PC-3 (cell line): ENCODE data around the gene HKDC1. TPM values are rescaled to one million over a fixed set of nuclear protein-coding genes. Genes with fewer than 3 reads are reported as not detected.

Experiments
- ATAC-seq: fragments of 200-7000 bp; cut with Tn5 transposase; 2 replicates; pipeline ENCODE4 v1.9.1; 2020; ENCODE audit warnings: mild to moderate bottlenecking, moderate library complexity
- BruUV-seq: library from RNA; stranded (reverse); fragments of 400-500 nt; replicated peaks from 2 replicates; lab custom pipeline; 2021; lab: Mats Ljungman, UMichigan
- CTCF ChIA-PET: fragments of 300-600 bp; sonication (Branson Sonifier 250); formaldehyde crosslinking; loops from one replicate; lab custom pipeline; 2022; ENCODE audit warnings: antibody characterized with exemption; lab: Charles Lee
- POLR2A ChIA-PET: fragments of 300-600 bp; sonication (Branson Sonifier 250); formaldehyde crosslinking; loops from one replicate; lab custom pipeline; 2022; ENCODE audit warnings: antibody characterized with exemption; ENCODE audit not compliant: unreplicated experiment; lab: Charles Lee
- DNase-seq: peaks from one replicate; pipeline ENCODE4 v3.0.0-alpha.2; 2015
- H2AFZ ChIP-seq: fragments of 300-600 bp; sonication (generic); 2 replicates; pipeline ENCODE4 v1.6.0; 2016; ENCODE audit warnings: antibody characterized with exemption, low read length
- H3F3A ChIP-seq: fragments of 300-600 bp; sonication (generic); one replicate; pipeline ENCODE4 v1.6.0; 2017; ENCODE audit warnings: antibody characterized with exemption, low read length, control low read depth, mild to moderate bottlenecking; ENCODE audit not compliant: unreplicated experiment
- H3K27ac ChIP-seq: fragments of 300-600 bp; sonication (generic); 2 replicates; pipeline ENCODE4 v1.5.1; 2016; ENCODE audit warnings: mild to moderate bottlenecking, low read length
- H3K27me3 ChIP-seq: fragments of 300-600 bp; sonication (generic); 2 replicates; pipeline ENCODE4 v1.6.1; 2016; ENCODE audit warnings: low read length, mixed read lengths
- H3K36me3 ChIP-seq: fragments of 300-600 bp; sonication (generic); 2 replicates; pipeline ENCODE4 v1.6.1; 2016; ENCODE audit warnings: low read depth, mixed run types, low read length, mixed read lengths
- H3K4me1 ChIP-seq: fragments of 300-600 bp; sonication (generic); 2 replicates; pipeline ENCODE4 v1.5.1; 2016; ENCODE audit warnings: low read length; ENCODE audit not compliant: insufficient read depth
- H3K4me2 ChIP-seq: fragments of 300-600 bp; sonication (generic); 2 replicates; pipeline ENCODE4 v1.6.0; 2016; ENCODE audit warnings: low read length
- H3K4me3 ChIP-seq: fragments of 300-600 bp; sonication (generic); 2 replicates; pipeline ENCODE4 v1.5.1; 2016; ENCODE audit warnings: mild to moderate bottlenecking, low read length, mixed read lengths
- H3K79me2 ChIP-seq: fragments of 300-600 bp; sonication (generic); 2 replicates; pipeline ENCODE4 v1.6.1; 2017; ENCODE audit warnings: low read length, mixed read lengths
- H3K9ac ChIP-seq: fragments of 300-600 bp; sonication (generic); 2 replicates; pipeline ENCODE4 v1.6.0; 2016; ENCODE audit warnings: mild to moderate bottlenecking, low read length
- H3K9me2 ChIP-seq: fragments of 300-600 bp; sonication (generic); replicated peaks from 2 replicates; pipeline ENCODE4 v1.6.1; 2016; ENCODE audit warnings: mixed run types, low read length, mixed read lengths
- H3K9me3 ChIP-seq: fragments of 300-600 bp; sonication (generic); 2 replicates; pipeline ENCODE4 v1.6.1; 2016; ENCODE audit warnings: low read length, mixed read lengths
- H4K20me1 ChIP-seq: fragments of 300-600 bp; sonication (generic); 2 replicates; pipeline ENCODE4 v1.6.1; 2016; ENCODE audit warnings: low read length, mixed read lengths
- EZH2 ChIP-seq: fragments of 300-600 bp; sonication (generic); IDR thresholded peaks from one replicate; pipeline ENCODE4 v1.6.1; 2017; ENCODE audit warnings: antibody characterized with exemption, mild to moderate bottlenecking, low read length; ENCODE audit not compliant: unreplicated experiment
- EZH2phosphoT487 ChIP-seq: fragments of 300-600 bp; sonication (generic); IDR thresholded peaks from 2 replicates; pipeline ENCODE4 v1.6.1; 2018; ENCODE audit warnings: mild to moderate bottlenecking, antibody characterized with exemption, low read length, borderline replicate concordance
- intact Hi-C: fragments of 100-400 bp; cut with micrococcal nuclease; formaldehyde crosslinking; loops from 2 replicates; pipeline ENCODE4 v1.9.0; 2023
- total RNA-seq: library from RNA; depleted of rRNA; stranded (reverse); fragments of >200 nt; gene quantifications from 2 replicates; pipeline ENCODE4 v1.2.3, GENCODE V29; 2014
- TF ChIP-seq, protein P1 (sequence below): fragments of 300-600 bp; sonication (generic); conservative IDR thresholded peaks from 2 replicates; pipeline ENCODE4 v1.5.1; 2017; ENCODE audit warnings: antibody characterized with exemption, low read depth, mild to moderate bottlenecking, low read length

HKDC1 gene
- total RNA-seq, 1 experiment from 2014 or later = 0.44 TPM

DNA sequence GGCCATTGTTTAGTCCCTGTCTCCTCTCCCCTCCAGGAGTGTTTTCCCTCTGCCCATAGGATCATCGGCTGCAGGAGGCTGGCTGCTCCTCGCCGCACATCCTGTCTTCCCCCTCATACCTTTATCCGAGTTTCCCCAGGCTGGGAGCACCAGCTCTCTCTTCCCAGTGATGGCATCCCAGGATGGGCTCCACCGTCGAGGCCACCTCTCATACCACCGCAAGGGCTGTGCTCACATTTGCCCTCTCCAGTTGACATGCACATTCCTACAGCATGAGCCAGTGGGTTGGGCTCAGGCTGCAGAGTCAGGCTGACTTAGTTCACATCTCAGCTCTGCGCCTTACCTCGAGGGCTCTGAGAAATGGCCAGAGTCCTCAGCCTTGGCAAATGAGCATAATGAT, 12.1 kb downstream of the HKDC1 start:
- ChIA-PET CTCF (interaction anchor here (0.5 to 1.6 kb wide), 5 partner anchors 15 to 218 kb away, joined by 3 to 5 read pairs (median 4); no protein-coding TSS in a partner anchor), POLR2A (no interaction called here)
- H3F3A ChIP-seq = no peaks in the 10 kb centered on the region
- no peaks in the 10 kb centered on the region for H3K36me3 ChIP-seq
- intact Hi-C loops = no loop called here
- H2AFZ ChIP-seq = peak overlapping the region; percentile 44
- no peaks in the 10 kb centered on the region for H3K9me2 ChIP-seq
- no peaks in the 10 kb centered on the region for H3K9me3 ChIP-seq
- DNase-seq = peak; percentile 98
- H3K27me3 ChIP-seq = no peaks in the 10 kb centered on the region
- peak; percentile 100 for ATAC-seq
- no peak overlapping the region for H3K4me3 ChIP-seq
- H3K27ac ChIP-seq = 0 out of 2 replicates have a peak overlapping the region, but pooled peaks have one; percentile 1
- TF ChIP-seq EZH2 (no peak), EZH2phosphoT487 (no peak)
- TF ChIP-seq, protein P1, sequence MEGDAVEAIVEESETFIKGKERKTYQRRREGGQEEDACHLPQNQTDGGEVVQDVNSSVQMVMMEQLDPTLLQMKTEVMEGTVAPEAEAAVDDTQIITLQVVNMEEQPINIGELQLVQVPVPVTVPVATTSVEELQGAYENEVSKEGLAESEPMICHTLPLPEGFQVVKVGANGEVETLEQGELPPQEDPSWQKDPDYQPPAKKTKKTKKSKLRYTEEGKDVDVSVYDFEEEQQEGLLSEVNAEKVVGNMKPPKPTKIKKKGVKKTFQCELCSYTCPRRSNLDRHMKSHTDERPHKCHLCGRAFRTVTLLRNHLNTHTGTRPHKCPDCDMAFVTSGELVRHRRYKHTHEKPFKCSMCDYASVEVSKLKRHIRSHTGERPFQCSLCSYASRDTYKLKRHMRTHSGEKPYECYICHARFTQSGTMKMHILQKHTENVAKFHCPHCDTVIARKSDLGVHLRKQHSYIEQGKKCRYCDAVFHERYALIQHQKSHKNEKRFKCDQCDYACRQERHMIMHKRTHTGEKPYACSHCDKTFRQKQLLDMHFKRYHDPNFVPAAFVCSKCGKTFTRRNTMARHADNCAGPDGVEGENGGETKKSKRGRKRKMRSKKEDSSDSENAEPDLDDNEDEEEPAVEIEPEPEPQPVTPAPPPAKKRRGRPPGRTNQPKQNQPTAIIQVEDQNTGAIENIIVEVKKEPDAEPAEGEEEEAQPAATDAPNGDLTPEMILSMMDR = no peak
- no TSS peak for BruUV-seq
- no peaks in the 10 kb centered on the region for H4K20me1 ChIP-seq
- no peak overlapping the region for H3K9ac ChIP-seq
- H3K79me2 ChIP-seq = no peaks in the 10 kb centered on the region
- peaks cover 20% of the 10 kb centered on the region for H3K4me1 ChIP-seq
- peak overlapping the region; percentile 21 for H3K4me2 ChIP-seq

DNA sequence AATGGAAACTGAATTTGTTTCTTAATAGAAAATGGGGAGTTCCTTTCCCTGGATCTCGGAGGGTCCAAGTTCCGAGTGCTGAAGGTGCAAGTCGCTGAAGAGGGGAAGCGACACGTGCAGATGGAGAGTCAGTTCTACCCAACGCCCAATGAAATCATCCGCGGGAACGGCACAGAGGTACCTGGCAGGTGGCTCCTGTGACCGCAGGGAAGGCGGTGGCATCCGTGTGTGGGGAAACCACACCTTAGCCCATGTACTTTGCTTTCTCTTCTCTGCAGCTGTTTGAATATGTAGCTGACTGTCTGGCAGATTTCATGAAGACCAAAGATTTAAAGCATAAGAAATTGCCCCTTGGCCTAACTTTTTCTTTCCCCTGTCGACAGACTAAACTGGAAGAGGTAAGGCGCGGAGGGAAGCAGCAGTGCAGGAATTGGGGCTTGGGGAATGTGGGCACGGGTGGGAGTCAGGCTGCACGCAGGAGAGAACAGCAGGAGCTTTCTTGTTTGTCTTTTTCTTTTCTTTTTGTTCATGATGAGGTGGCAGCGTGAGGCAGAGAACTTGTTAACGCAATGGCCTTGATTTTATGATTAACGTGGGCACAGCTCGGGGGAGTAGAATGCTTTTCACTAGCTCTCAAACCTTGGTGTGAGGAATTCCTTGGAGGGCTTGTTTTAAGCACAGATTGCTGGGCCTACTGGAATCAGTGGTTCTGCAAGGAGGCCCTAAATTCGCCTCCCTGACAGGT, 12.8 kb downstream of the HKDC1 start:
- H3K9ac ChIP-seq = no peak overlapping the region
- H3K4me2 ChIP-seq = peak overlapping the region; percentile 21
- no peak overlapping the region for H3K4me3 ChIP-seq
- no peaks in the 10 kb centered on the region for H3F3A ChIP-seq
- DNase-seq (no peak), ATAC-seq (no peak)
- peak overlapping the region; percentile 44 for H2AFZ ChIP-seq
- H3K27me3 ChIP-seq = no peaks in the 10 kb centered on the region
- H3K4me1 ChIP-seq = peaks cover 23% of the 10 kb centered on the region
- H3K79me2 ChIP-seq = no peaks in the 10 kb centered on the region
- BruUV-seq = TSS peak; percentile 78
- H3K36me3 ChIP-seq = no peaks in the 10 kb centered on the region
- intact Hi-C loops = no loop called here
- POLR2A ChIA-PET = no interaction called here
- CTCF ChIA-PET = interaction anchor here (1.5 to 1.6 kb wide), 2 partner anchors 16 to 160 kb away, joined by 5 read pairs; no protein-coding TSS in a partner anchor
- no peaks in the 10 kb centered on the region for H3K9me3 ChIP-seq
- no peaks in the 10 kb centered on the region for H3K9me2 ChIP-seq
- no peak for TF ChIP-seq EZH2phosphoT487
- TF ChIP-seq, protein P1 = no peak
- no peak for TF ChIP-seq EZH2
- no peaks in the 10 kb centered on the region for H4K20me1 ChIP-seq
- H3K27ac ChIP-seq = 0 out of 2 replicates have a peak overlapping the region, but pooled peaks have one; percentile 1

DNA sequence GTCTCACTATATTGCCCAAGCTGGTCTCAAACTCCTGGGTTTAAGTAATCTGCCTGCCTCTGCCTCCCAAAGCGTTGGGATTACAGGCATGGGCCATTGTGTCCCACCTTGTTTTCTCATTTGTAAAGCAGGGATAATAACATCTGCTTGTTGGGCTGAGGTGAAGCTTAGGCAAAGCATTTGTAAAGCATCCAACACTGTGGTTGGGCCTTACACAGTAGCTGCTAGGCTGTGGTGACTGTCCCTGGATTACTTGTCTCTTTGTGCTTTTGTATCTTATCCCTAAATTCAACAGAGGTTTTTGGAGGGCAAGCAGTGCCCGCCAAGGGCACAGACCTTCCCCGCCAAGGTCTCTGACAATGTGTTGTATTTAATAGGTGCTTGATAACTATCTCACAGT, 14.3 kb downstream of the HKDC1 start:
- CTCF ChIA-PET = no interaction called here
- Histone ChIP-seq H4K20me1 (no peaks in the 10 kb centered on the region), H3K79me2 (no peaks in the 10 kb centered on the region), H3K9ac (no peak overlapping the region), H3K27ac (no peak overlapping the region), H3K27me3 (no peaks in the 10 kb centered on the region), H3K9me3 (no peaks in the 10 kb centered on the region), H2AFZ (no peak overlapping the region), H3K36me3 (no peaks in the 10 kb centered on the region), H3K4me3 (no peak overlapping the region), H3K4me2 (no peak overlapping the region), H3K4me1 (peaks cover 20% of the 10 kb centered on the region), H3K9me2 (no peaks in the 10 kb centered on the region), H3F3A (no peaks in the 10 kb centered on the region)
- intact Hi-C loops = no loop called here
- POLR2A ChIA-PET = no interaction called here
- no peak for ATAC-seq
- TF ChIP-seq, protein P1 = no peak
- TF ChIP-seq EZH2phosphoT487 (no peak), EZH2 (no peak)
- DNase-seq = no peak
- BruUV-seq = no TSS peak
